NCI-H748 treated with DMSO at 0.1 percent for 48 hours (cell line): ENCODE data around the gene PCDHGB4.
"Not testable (repeated sequence)": the region's sequence is repeated elsewhere in the genome, so short reads cannot be mapped to it uniquely, and the experiment has no call there.

Experiments used
- DNase-seq: peaks from one replicate; lab custom pipeline; 2025; lab: John Stamatoyannopoulos, UW

Gene PCDHGB4

DNA sequence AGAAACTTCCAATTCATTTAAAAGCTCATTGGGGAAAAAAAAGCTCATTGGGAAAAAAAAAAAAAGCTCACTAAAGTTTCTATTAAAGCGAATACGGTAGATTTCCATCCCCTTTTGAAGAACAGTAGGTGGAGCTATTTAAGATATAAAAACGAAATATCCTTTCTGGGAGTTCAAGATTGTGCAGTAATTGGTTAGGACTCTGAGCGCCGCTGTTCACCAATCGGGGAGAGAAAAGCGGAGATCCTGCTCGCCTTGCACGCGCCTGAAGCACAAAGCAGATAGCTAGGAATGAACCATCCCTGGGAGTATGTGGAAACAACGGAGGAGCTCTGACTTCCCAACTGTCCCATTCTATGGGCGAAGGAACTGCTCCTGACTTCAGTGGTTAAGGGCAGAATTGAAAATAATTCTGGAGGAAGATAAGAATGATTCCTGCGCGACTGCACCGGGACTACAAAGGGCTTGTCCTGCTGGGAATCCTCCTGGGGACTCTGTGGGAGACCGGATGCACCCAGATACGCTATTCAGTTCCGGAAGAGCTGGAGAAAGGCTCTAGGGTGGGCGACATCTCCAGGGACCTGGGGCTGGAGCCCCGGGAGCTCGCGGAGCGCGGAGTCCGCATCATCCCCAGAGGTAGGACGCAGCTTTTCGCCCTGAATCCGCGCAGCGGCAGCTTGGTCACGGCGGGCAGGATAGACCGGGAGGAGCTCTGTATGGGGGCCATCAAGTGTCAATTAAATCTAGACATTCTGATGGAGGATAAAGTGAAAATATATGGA lies 43.0 kb downstream of the PCDHGB4 start, which contains the start of gene PCDHGA12:
PCDHGA12 (plus strand) TSS at position 176 of the 782 bp plus-strand sequence; CDS start at position 429, 253 bp downstream.
- no peak for DNase-seq

DNA sequence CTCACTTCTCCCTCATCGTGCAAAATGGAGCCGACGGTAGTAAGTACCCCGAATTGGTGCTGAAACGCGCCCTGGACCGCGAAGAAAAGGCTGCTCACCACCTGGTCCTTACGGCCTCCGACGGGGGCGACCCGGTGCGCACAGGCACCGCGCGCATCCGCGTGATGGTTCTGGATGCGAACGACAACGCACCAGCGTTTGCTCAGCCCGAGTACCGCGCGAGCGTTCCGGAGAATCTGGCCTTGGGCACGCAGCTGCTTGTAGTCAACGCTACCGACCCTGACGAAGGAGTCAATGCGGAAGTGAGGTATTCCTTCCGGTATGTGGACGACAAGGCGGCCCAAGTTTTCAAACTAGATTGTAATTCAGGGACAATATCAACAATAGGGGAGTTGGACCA lies 43.8 kb downstream of the PCDHGB4 start:
- no peak for DNase-seq

DNA sequence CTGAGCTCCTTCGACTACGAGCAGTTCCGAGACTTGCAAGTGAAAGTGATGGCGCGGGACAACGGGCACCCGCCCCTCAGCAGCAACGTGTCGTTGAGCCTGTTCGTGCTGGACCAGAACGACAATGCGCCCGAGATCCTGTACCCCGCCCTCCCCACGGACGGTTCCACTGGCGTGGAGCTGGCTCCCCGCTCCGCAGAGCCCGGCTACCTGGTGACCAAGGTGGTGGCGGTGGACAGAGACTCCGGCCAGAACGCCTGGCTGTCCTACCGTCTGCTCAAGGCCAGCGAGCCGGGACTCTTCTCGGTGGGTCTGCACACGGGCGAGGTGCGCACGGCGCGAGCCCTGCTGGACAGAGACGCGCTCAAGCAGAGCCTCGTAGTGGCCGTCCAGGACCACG lies 44.8 kb downstream of the PCDHGB4 start:
- not testable (repeated sequence) for DNase-seq

DNA sequence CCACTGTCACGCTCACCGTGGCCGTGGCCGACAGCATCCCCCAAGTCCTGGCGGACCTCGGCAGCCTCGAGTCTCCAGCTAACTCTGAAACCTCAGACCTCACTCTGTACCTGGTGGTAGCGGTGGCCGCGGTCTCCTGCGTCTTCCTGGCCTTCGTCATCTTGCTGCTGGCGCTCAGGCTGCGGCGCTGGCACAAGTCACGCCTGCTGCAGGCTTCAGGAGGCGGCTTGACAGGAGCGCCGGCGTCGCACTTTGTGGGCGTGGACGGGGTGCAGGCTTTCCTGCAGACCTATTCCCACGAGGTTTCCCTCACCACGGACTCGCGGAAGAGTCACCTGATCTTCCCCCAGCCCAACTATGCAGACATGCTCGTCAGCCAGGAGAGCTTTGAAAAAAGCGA lies 45.2 kb downstream of the PCDHGB4 start:
- not testable (repeated sequence) for DNase-seq

DNA sequence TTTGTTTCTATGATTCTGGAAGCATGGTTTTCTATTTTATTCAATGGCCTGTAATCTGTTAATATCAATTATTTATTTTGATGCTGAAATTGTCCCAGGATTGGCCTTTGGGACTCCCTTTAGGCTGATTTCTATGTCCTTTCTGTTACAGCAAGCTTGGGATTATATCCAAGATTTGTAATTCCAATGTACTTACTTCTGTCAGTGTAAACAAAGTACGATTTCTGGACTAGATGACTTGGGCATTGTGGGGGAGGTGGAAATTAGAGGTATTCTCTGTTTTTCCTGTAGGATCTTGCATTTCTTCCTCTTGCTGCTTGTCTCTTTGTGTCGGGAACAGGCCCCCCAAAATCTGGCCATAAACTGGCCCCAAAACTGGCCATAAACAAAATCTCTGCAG lies 46.5 kb downstream of the PCDHGB4 start:
- no peak for DNase-seq

DNA sequence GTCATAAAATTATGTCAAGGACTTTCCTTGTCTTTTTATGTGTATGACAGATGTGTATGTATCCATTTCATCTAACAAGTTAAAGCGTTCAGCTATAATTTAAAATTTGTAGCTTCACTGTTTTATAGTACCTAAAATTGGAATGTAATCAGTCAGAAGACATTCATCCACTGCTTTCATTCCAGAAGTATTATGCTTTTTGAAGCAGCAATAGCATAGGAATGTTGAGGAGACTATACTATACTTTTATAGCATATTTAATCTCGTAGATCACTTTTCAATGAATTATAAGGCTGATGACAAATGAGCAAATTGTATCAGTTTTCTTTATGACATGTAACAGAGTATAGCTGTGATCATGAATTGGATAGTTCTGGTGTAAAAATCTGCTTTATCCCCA lies 49.7 kb downstream of the PCDHGB4 start:
- DNase-seq, result no peak

DNA sequence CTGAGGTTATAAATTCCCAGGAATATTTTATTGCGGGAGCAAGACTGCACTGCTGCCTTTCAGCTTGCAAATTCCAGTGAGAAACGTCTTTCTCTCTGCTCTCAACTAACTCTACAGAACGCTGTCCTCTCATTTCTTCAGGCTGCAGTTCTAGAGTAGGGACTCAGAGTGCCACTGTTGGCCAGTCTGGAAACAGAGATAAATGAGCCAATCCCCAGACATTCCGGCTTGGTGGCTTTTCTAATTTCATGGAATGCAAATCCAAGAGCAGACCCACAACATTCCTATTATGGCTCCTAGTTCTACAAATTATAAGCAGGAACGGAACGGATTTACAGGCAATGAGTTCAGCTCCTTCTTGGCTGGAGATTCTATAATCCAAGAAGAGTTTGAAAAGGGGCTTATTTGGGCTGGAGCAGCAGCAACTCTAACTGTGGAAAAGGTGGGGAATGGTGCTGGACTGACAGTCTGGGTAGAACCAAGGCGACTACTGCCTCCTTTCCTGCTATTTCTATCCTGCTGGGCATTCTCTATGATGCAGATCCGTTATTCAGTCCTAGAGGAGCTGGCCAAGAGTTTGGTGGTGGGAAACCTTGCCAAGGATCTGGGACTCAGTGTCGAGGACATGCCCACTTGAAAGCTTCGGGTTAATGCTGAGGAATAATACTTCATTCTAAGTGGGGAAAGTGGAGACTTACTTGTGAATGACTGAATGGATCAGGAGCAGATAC lies 52.1 kb downstream of the PCDHGB4 start:
- no peak for DNase-seq
